ENCODE data around the gene TC2N.

- TF ChIP-seq RAD21 (conservative IDR thresholded peaks at IDR 0.05) (no peak), POLR2AphosphoS5 (IDR thresholded peaks at IDR 0.05) (no peak), EZH2 (IDR thresholded peaks at IDR 0.05; ENCODE audit: borderline replicate concordance, insufficient read depth, low read length, poor library complexity, severe bottlenecking) (no peak), CTCF (IDR thresholded peaks at IDR 0.05; ENCODE audit: poor library complexity, severe bottlenecking) (no peak), REST (IDR thresholded peaks at IDR 0.05; ENCODE audit: borderline replicate concordance) (no peak), TAF1 (IDR thresholded peaks at IDR 0.05; ENCODE audit: low read depth) (no peak), EP300 (conservative IDR thresholded peaks at IDR 0.05; ENCODE audit: poor library complexity, severe bottlenecking) (no peak), SMC3 (conservative IDR thresholded peaks at IDR 0.05; ENCODE audit: poor library complexity) (no peak), MXI1 (conservative IDR thresholded peaks at IDR 0.05; ENCODE audit: poor library complexity, severe bottlenecking) (no peak)
Measured at GRCh38 chr14:91748049-91748448, 119.3 kb downstream of the TC2N start.

Measured in neural cell (in vitro differentiated cells).